Esophagus squamous epithelium (tissue), 4 donors: Measurements from ENCODE around the gene CEP192.

Experiments
- CTCF ChIP-seq, 6 experiments: fragments of 450-650 bp in 4 of 6; fragments of 200-600 bp in 2 of 6; sonication (generic) in 2 of 6; IDR thresholded peaks; one replicate each; pipeline ENCODE4 v1.5.1; 2016 to 2019; ENCODE audit warnings: antibody characterized with exemption in 6 of 6, mild to moderate bottlenecking in 4 of 6, moderate library complexity in 4 of 6
- POLR2A ChIP-seq, 4 donors: fragments of 450-650 bp; IDR thresholded peaks; one replicate each; pipeline ENCODE4 v1.6.1; 2017; ENCODE audit warnings: antibody characterized with exemption in 4 of 4, mild to moderate bottlenecking in 4 of 4, moderate library complexity in 3 of 4

DNA sequence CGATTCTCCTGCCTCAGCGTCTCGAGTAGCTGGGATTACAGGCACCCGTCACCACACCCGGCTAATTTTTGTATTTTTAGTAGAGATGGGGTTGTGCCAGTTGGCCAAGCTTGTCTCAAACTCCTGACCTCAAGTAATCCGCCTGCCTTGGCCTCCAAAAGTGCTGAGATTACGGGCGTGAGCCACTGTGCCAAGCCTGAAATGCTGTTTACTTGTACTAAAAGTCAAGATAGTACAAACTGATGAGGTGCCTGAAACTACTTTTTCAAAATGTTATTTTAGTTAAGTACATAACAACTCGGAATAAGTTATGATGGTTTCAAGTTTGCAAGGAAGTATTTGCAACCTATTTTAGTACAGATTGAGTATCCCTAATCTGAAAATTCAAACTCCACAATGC is 85.7 kb downstream of the CEP192 start:
- no peak for TF ChIP-seq CTCF (IDR thresholded peaks at IDR 0.05)
- no peak for TF ChIP-seq POLR2A (IDR thresholded peaks at IDR 0.05)
